ENCODE results near the gene ATXN7. TPM values are rescaled to one million over a fixed set of nuclear protein-coding genes. Genes with fewer than 3 reads are reported as not detected.

ATXN7 gene
- total and polyA plus RNA-seq, 10 of the 15 experiments (the other 5 are each of a cell fraction or from before 2014, with no cell fraction given) = 0.83 to 24.6 (median 8.5) TPM

- Histone ChIP-seq H4K20me1 (ENCODE audit: control insufficient read depth, insufficient read depth) (no peaks in the 10 kb centered on the region), H3K36me3 (ENCODE audit: control insufficient read depth in 2 of 2, insufficient read depth in 2 of 2, low read length in 1 of 2) (peaks cover 11 to 42% of the 10 kb centered on the region in 2 experiments), H3K27ac (ENCODE audit: control insufficient read depth, insufficient read depth) (peak overlapping the region; percentile 32; the same call in 1 of the 2 replicates), H2AFZ (ENCODE audit: control insufficient read depth, low read depth, low read length) (no peak overlapping the region), H3K4me1 (ENCODE audit: control insufficient read depth, insufficient read depth, low read length) (peaks cover 6% of the 10 kb centered on the region), H3K9me3 (replicated peaks; ENCODE audit: control insufficient read depth, insufficient read depth, low read length) (no peaks in the 10 kb centered on the region), H3K27me3 (replicated peaks in 1 of 2; ENCODE audit: control insufficient read depth in 2 of 2, insufficient read depth in 2 of 2, low read length in 1 of 2) (no peaks in the 10 kb centered on the region), H3K9ac (ENCODE audit: control insufficient read depth, insufficient read depth, low read length) (no peak overlapping the region), H3K4me2 (ENCODE audit: control insufficient read depth, insufficient read depth) (0 out of 2 replicates have a peak overlapping the region, but pooled peaks have one; percentile 18), H3K4me3 (no peak overlapping the region), H3K79me2 (ENCODE audit: control insufficient read depth, insufficient read depth, low read length) (no peaks in the 10 kb centered on the region)
- intact Hi-C loops (cut with micrococcal nuclease; ENCODE audit: unreplicated experiment) (no loop called here), in situ Hi-C loops (cut with MboI) (no loop called here)
- SMC1A ChIA-PET (ENCODE audit: uncharacterized antibody, unreplicated experiment) = interaction anchor here (0.6 to 2.3 kb wide), 15 partner anchors 9 to 475 kb away, joined by 3 to 11 read pairs (median 5); partner anchors contain the start of gene PSMD6
- 51% methylated on average over 7 of the region's 7 CpGs for WGBS (ENCODE audit: insufficient coverage, insufficient replicate concordance, low lambda C conversion rate, missing lambda C conversion rate)
- FAIRE-seq (no peak), ATAC-seq (peak; percentile 37; the same call in 2 of the 3 replicates), DNase-seq (ENCODE audit: low read depth, low spot score) (no peak)
- POLR2A ChIA-PET = interaction anchor here (0.8 kb wide), 1 partner anchor 16 kb away, joined by 3 read pairs; no protein-coding TSS in a partner anchor
- CTCF ChIA-PET = interaction anchor here (0.8 to 4.5 kb wide), 14 partner anchors 9 to 659 kb away, joined by 3 to 36 read pairs (median 5); partner anchors contain the start of gene PSMD6
- 0 out of 4 replicates have a peak, but pooled peaks of 1 of the 2 experiments have one; percentile 11 for TF ChIP-seq ETV6 (conservative IDR thresholded peaks at IDR 0.05 in 1 of 2, IDR thresholded peaks at IDR 0.05 in 1 of 2; ENCODE audit: borderline replicate concordance in 1 of 2, low read depth in 1 of 2)
- peak; percentile 33; the same call in 1 of the 2 replicates for TF ChIP-seq POLR2AphosphoS5 (IDR thresholded peaks at IDR 0.05; ENCODE audit: low read length)
- TF ChIP-seq POLR2A (IDR thresholded peaks at IDR 0.05; ENCODE audit: low read depth, low read length) = peak; percentile 40; the same call in 1 of the 2 replicates
- no peak for TF ChIP-seq POU2F2 (IDR thresholded peaks at IDR 0.05; ENCODE audit: borderline replicate concordance, low read depth, low read length)
- no peak for TF ChIP-seq RCOR1 (conservative IDR thresholded peaks at IDR 0.05; ENCODE audit: low read depth, low read length)
- RAD21 ChIA-PET (ENCODE audit: unreplicated experiment) = interaction anchor here (0.9 to 2.1 kb wide), 3 partner anchors 14 to 47 kb away, joined by 3 to 7 read pairs (median 5); no protein-coding TSS in a partner anchor
- BruUV-seq (replicated peaks) = no TSS peak
These were observed 145.1 kb downstream of the ATXN7 start for GRCh38 chr3:64008487-64009351.

Measured in GM12878 (cell line).